SU-DHL-6 (cell line): ENCODE data around the gene TTC23.

Source experiments
- H2AFZ ChIP-seq: fragments of 200-600 bp; sonication (generic); 2 replicates; pipeline ENCODE4 v1.6.1; 2014; ENCODE audit warnings: low read depth, mild to moderate bottlenecking, moderate library complexity, mixed read lengths, antibody characterized with exemption, low read length; ENCODE audit not compliant: severe bottlenecking
- H3F3A ChIP-seq: fragments of 200-600 bp; shearing (Covaris generic); 2 replicates; pipeline ENCODE4 v1.6.0; 2016; ENCODE audit warnings: antibody characterized with exemption, mild to moderate bottlenecking; ENCODE audit not compliant: insufficient read depth
- H3K27ac ChIP-seq: fragments of 200-600 bp; sonication (generic); 2 replicates; pipeline ENCODE4 v1.5.1; 2016; ENCODE audit warnings: low read depth, mild to moderate bottlenecking, low read length, moderate library complexity, mixed read lengths
- H3K27me3 ChIP-seq: fragments of 200-600 bp; sonication (generic), shearing (Covaris generic); 2 replicates; pipeline ENCODE4 v1.6.0; 2014; ENCODE audit warnings: mild to moderate bottlenecking, low read length
- H3K36me3 ChIP-seq: fragments of 200-600 bp; sonication (generic); 2 replicates; pipeline ENCODE4 v1.6.1; 2014; ENCODE audit warnings: mild to moderate bottlenecking, low read length, mixed read lengths
- H3K4me2 ChIP-seq: fragments of 300-600, 200-600 bp; shearing (Covaris generic), sonication (generic); 2 replicates; pipeline ENCODE4 v1.6.0; 2014; ENCODE audit warnings: low read length, low read depth, mild to moderate bottlenecking; ENCODE audit not compliant: poor library complexity, severe bottlenecking
- H3K4me3 ChIP-seq: fragments of 200-600 bp; sonication (generic); 2 replicates; pipeline ENCODE4 v1.5.1; 2014; ENCODE audit warnings: antibody characterized with exemption, low read length, mild to moderate bottlenecking, mixed read lengths; ENCODE audit not compliant: insufficient read depth, poor library complexity, severe bottlenecking
- H3K79me2 ChIP-seq: fragments of 200-600 bp; sonication (generic); 2 replicates; pipeline ENCODE4 v1.6.1; 2014; ENCODE audit warnings: mild to moderate bottlenecking, low read length, moderate library complexity; ENCODE audit not compliant: insufficient read depth
- H3K9ac ChIP-seq: fragments of 200-600 bp; sonication (generic); 2 replicates; pipeline ENCODE4 v1.7.0; 2014; ENCODE audit warnings: mild to moderate bottlenecking, low read length
- H3K9me2 ChIP-seq: fragments of 200-600 bp; sonication (generic); replicated peaks from 2 replicates; pipeline ENCODE4 v1.6.1; 2014; ENCODE audit warnings: low read length; ENCODE audit not compliant: insufficient read depth
- H3K9me3 ChIP-seq: fragments of 200-600 bp; sonication (generic); 2 replicates; pipeline ENCODE4 v1.6.1; 2014; ENCODE audit warnings: low read length, mixed read lengths; ENCODE audit not compliant: insufficient read depth
- H4K20me1 ChIP-seq: fragments of 200-600 bp; sonication (generic); 2 replicates; pipeline ENCODE4 v1.6.1; 2014; ENCODE audit warnings: low read depth, mild to moderate bottlenecking, antibody characterized with exemption, low read length, moderate library complexity, mixed read lengths
- CTCF ChIP-seq: fragments of 200-600 bp; sonication (generic); IDR thresholded peaks from one replicate; pipeline ENCODE4 v1.5.1; 2017; ENCODE audit warnings: antibody characterized with exemption, mild to moderate bottlenecking, low read length, moderate library complexity; ENCODE audit not compliant: insufficient read depth, poor library complexity, severe bottlenecking
- EZH2phosphoT487 ChIP-seq: fragments of 200-600 bp; sonication (generic), shearing (Covaris generic); conservative IDR thresholded peaks from 2 replicates; pipeline ENCODE4 v1.6.1; 2018; ENCODE audit warnings: mild to moderate bottlenecking, antibody characterized with exemption, low read length, moderate library complexity, mixed read lengths

TTC23 gene

GRCh38 chr15:99145778-99146177 is 103.6 kb downstream of the TTC23 start:
- no peaks in the 10 kb centered on the region for H3K27me3 ChIP-seq
- no peaks in the 10 kb centered on the region for H3K36me3 ChIP-seq
- H3K9me3 ChIP-seq: no peaks in the 10 kb centered on the region
- no peak overlapping the region for H2AFZ ChIP-seq
- no peak overlapping the region for H3K4me2 ChIP-seq
- no peaks in the 10 kb centered on the region for H3F3A ChIP-seq
- H4K20me1 ChIP-seq: no peaks in the 10 kb centered on the region
- no peak overlapping the region for H3K27ac ChIP-seq
- no peaks in the 10 kb centered on the region for H3K79me2 ChIP-seq
- H3K4me3 ChIP-seq: no peak overlapping the region
- H3K9me2 ChIP-seq: no peaks in the 10 kb centered on the region
- H3K9ac ChIP-seq: no peak overlapping the region
- TF ChIP-seq EZH2phosphoT487 (no peak), CTCF (no peak)

- Histone ChIP-seq H3K36me3 (no peaks in the 10 kb centered on the region), H3K4me2 (no peak overlapping the region), H2AFZ (no peak overlapping the region), H3K9me3 (no peaks in the 10 kb centered on the region), H3K27me3 (no peaks in the 10 kb centered on the region), H3K4me3 (no peak overlapping the region), H3K79me2 (no peaks in the 10 kb centered on the region), H3K9me2 (no peaks in the 10 kb centered on the region), H4K20me1 (no peaks in the 10 kb centered on the region), H3F3A (no peaks in the 10 kb centered on the region), H3K9ac (no peak overlapping the region), H3K27ac (no peak overlapping the region)
- no peak for TF ChIP-seq EZH2phosphoT487
- no peak for TF ChIP-seq CTCF
Measured at GRCh38 chr15:99145005-99145404, 104.4 kb downstream of the TTC23 start.

- H3F3A ChIP-seq: no peaks in the 10 kb centered on the region
- H3K9ac ChIP-seq: no peak overlapping the region
- no peak overlapping the region for H3K27ac ChIP-seq
- H3K9me2 ChIP-seq: no peaks in the 10 kb centered on the region
- H4K20me1 ChIP-seq: no peaks in the 10 kb centered on the region
- no peak overlapping the region for H3K4me3 ChIP-seq
- TF ChIP-seq CTCF (no peak), EZH2phosphoT487 (no peak)
- H3K4me2 ChIP-seq: no peak overlapping the region
- H3K27me3 ChIP-seq: no peaks in the 10 kb centered on the region
- no peaks in the 10 kb centered on the region for H3K9me3 ChIP-seq
- H3K79me2 ChIP-seq: no peaks in the 10 kb centered on the region
- H3K36me3 ChIP-seq: no peaks in the 10 kb centered on the region
- H2AFZ ChIP-seq: no peak overlapping the region
Measured at GRCh38 chr15:99143655-99144610, 105.4 kb downstream of the TTC23 start.
